ENCODE results near the gene STX18.
"Not testable (repeated sequence)": the region's sequence is repeated elsewhere in the genome, so short reads cannot be mapped to it uniquely, and the experiment has no call there.

- TF ChIP-seq, protein P1, sequence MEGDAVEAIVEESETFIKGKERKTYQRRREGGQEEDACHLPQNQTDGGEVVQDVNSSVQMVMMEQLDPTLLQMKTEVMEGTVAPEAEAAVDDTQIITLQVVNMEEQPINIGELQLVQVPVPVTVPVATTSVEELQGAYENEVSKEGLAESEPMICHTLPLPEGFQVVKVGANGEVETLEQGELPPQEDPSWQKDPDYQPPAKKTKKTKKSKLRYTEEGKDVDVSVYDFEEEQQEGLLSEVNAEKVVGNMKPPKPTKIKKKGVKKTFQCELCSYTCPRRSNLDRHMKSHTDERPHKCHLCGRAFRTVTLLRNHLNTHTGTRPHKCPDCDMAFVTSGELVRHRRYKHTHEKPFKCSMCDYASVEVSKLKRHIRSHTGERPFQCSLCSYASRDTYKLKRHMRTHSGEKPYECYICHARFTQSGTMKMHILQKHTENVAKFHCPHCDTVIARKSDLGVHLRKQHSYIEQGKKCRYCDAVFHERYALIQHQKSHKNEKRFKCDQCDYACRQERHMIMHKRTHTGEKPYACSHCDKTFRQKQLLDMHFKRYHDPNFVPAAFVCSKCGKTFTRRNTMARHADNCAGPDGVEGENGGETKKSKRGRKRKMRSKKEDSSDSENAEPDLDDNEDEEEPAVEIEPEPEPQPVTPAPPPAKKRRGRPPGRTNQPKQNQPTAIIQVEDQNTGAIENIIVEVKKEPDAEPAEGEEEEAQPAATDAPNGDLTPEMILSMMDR (conservative IDR thresholded peaks at IDR 0.05; ENCODE audit: low read depth in 2 of 2) = not testable (repeated sequence)
- not testable (repeated sequence) for TF ChIP-seq EZH2 (IDR thresholded peaks at IDR 0.05; ENCODE audit: low read depth, unreplicated experiment); POLR2AphosphoS5 (IDR thresholded peaks at IDR 0.05; ENCODE audit: low read depth); CREB1 (CRISPR knock-in tag; IDR thresholded peaks at IDR 0.05; ENCODE audit: low read depth); ZNF331 (CRISPR knock-in tag; IDR thresholded peaks at IDR 0.05; ENCODE audit: low read depth); EZH2phosphoT487 (IDR thresholded peaks at IDR 0.05; ENCODE audit: unreplicated experiment); JUNB (IDR thresholded peaks at IDR 0.05; ENCODE audit: unreplicated experiment); NANOG (IDR thresholded peaks at IDR 0.05; ENCODE audit: borderline replicate concordance)
- TF ChIP-seq, protein P2, sequence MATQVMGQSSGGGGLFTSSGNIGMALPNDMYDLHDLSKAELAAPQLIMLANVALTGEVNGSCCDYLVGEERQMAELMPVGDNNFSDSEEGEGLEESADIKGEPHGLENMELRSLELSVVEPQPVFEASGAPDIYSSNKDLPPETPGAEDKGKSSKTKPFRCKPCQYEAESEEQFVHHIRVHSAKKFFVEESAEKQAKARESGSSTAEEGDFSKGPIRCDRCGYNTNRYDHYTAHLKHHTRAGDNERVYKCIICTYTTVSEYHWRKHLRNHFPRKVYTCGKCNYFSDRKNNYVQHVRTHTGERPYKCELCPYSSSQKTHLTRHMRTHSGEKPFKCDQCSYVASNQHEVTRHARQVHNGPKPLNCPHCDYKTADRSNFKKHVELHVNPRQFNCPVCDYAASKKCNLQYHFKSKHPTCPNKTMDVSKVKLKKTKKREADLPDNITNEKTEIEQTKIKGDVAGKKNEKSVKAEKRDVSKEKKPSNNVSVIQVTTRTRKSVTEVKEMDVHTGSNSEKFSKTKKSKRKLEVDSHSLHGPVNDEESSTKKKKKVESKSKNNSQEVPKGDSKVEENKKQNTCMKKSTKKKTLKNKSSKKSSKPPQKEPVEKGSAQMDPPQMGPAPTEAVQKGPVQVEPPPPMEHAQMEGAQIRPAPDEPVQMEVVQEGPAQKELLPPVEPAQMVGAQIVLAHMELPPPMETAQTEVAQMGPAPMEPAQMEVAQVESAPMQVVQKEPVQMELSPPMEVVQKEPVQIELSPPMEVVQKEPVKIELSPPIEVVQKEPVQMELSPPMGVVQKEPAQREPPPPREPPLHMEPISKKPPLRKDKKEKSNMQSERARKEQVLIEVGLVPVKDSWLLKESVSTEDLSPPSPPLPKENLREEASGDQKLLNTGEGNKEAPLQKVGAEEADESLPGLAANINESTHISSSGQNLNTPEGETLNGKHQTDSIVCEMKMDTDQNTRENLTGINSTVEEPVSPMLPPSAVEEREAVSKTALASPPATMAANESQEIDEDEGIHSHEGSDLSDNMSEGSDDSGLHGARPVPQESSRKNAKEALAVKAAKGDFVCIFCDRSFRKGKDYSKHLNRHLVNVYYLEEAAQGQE (IDR thresholded peaks at IDR 0.05; ENCODE audit: unreplicated experiment) = not testable (repeated sequence)
- TF ChIP-seq, protein P3, sequence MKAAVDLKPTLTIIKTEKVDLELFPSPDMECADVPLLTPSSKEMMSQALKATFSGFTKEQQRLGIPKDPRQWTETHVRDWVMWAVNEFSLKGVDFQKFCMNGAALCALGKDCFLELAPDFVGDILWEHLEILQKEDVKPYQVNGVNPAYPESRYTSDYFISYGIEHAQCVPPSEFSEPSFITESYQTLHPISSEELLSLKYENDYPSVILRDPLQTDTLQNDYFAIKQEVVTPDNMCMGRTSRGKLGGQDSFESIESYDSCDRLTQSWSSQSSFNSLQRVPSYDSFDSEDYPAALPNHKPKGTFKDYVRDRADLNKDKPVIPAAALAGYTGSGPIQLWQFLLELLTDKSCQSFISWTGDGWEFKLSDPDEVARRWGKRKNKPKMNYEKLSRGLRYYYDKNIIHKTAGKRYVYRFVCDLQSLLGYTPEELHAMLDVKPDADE (IDR thresholded peaks at IDR 0.05) = not testable (repeated sequence)
Measured at GRCh38 chr4:4422117-4422516, 119.7 kb downstream of the STX18 start.
